GM18873 (cell line): Measurements from ENCODE around the gene ANP32B.

Source experiments
- ATAC-seq: cut with Tn5 transposase; IDR thresholded peaks from one replicate; pipeline ENCODE4 v1.9.1; 2021; ENCODE audit warnings: mild to moderate bottlenecking, moderate library complexity, moderate number of reproducible peaks; ENCODE audit not compliant: unreplicated experiment, low FRiP score

The ANP32B gene

GRCh38 chr9:98020476-98021145 lies 37.5 kb downstream of the ANP32B start:
- ATAC-seq, result no peak

- no peak for ATAC-seq
Observed at GRCh38 chr9:98021306-98022040, 38.3 kb downstream of the ANP32B start.

GRCh38 chr9:98022447-98022846 lies 39.3 kb downstream of the ANP32B start:
- ATAC-seq, result no peak

GRCh38 chr9:98024702-98025101 lies 41.6 kb downstream of the ANP32B start:
- no peak for ATAC-seq

- ATAC-seq, result no peak
Observed at GRCh38 chr9:98031169-98031568, 48.0 kb downstream of the ANP32B start.

GRCh38 chr9:98031935-98032334 lies 48.8 kb downstream of the ANP32B start:
- no peak for ATAC-seq

- ATAC-seq, result peak; percentile 65
Observed at GRCh38 chr9:98034593-98035546, 51.7 kb downstream of the ANP32B start.

GRCh38 chr9:98037357-98037756 lies 54.2 kb downstream of the ANP32B start:
- ATAC-seq, result no peak

GRCh38 chr9:98038958-98039357 lies 55.8 kb downstream of the ANP32B start:
- ATAC-seq, result no peak

GRCh38 chr9:98039607-98040017 lies 56.5 kb downstream of the ANP32B start:
- ATAC-seq, result no peak

GRCh38 chr9:98040212-98040611 lies 57.1 kb downstream of the ANP32B start:
- ATAC-seq, result no peak

- ATAC-seq, result no peak
Observed at GRCh38 chr9:98043915-98044314, 60.8 kb downstream of the ANP32B start.

GRCh38 chr9:98045234-98046179 lies 62.4 kb downstream of the ANP32B start:
- peak; percentile 89 for ATAC-seq

- ATAC-seq, result no peak
Observed at GRCh38 chr9:98046180-98046543, 63.0 kb downstream of the ANP32B start.

GRCh38 chr9:98047002-98047401 lies 63.9 kb downstream of the ANP32B start:
- no peak for ATAC-seq

- ATAC-seq, result no peak
Observed at GRCh38 chr9:98049288-98050072, 66.3 kb downstream of the ANP32B start.

- ATAC-seq, result no peak
Observed at GRCh38 chr9:98050351-98050750, 67.2 kb downstream of the ANP32B start.

- ATAC-seq, result no peak
Observed at GRCh38 chr9:98054376-98054951, 71.3 kb downstream of the ANP32B start.
